Measurements from ENCODE around the gene USH2A. TPM values are rescaled to one million over a fixed set of nuclear protein-coding genes. Genes with fewer than 3 reads are reported as not detected.

The USH2A gene
- total RNA-seq, 1 donor from 2014 or later, result 0.14 TPM

GRCh38 chr1:215657047-215657446 lies 766.2 kb downstream of the USH2A start:
- Mint-ChIP-seq H3K36me3 (ENCODE audit: low read depth) (no peaks in the 10 kb centered on the region), H3K4me1 (no peaks in the 10 kb centered on the region), H3K4me3 (no peak overlapping the region), H3K27me3 (ENCODE audit: low read depth) (no peaks in the 10 kb centered on the region), H3K9me3 (no peaks in the 10 kb centered on the region), H3K27ac (ENCODE audit: unreplicated experiment) (no peak overlapping the region)
- DNase-seq (ENCODE audit: low read depth, low spot score), result no peak
- no peak for TF ChIP-seq CTCF (conservative IDR thresholded peaks at IDR 0.05)

GRCh38 chr1:215652371-215652770 lies 770.9 kb downstream of the USH2A start:
- H3K9me3 Mint-ChIP-seq, result no peaks in the 10 kb centered on the region
- DNase-seq (ENCODE audit: low read depth, low spot score), result no peak
- H3K36me3 Mint-ChIP-seq (ENCODE audit: low read depth), result no peaks in the 10 kb centered on the region
- no peak overlapping the region for H3K27ac Mint-ChIP-seq (ENCODE audit: unreplicated experiment)
- no peak for TF ChIP-seq CTCF (conservative IDR thresholded peaks at IDR 0.05)
- no peaks in the 10 kb centered on the region for H3K4me1 Mint-ChIP-seq
- H3K4me3 Mint-ChIP-seq, result no peak overlapping the region
- no peaks in the 10 kb centered on the region for H3K27me3 Mint-ChIP-seq (ENCODE audit: low read depth)

GRCh38 chr1:215651867-215652266 lies 771.4 kb downstream of the USH2A start:
- H3K27ac Mint-ChIP-seq (ENCODE audit: unreplicated experiment), result no peak overlapping the region
- H3K9me3 Mint-ChIP-seq, result no peaks in the 10 kb centered on the region
- no peak overlapping the region for H3K4me3 Mint-ChIP-seq
- DNase-seq (ENCODE audit: low read depth, low spot score), result no peak
- H3K4me1 Mint-ChIP-seq, result no peaks in the 10 kb centered on the region
- H3K27me3 Mint-ChIP-seq (ENCODE audit: low read depth), result no peaks in the 10 kb centered on the region
- no peak for TF ChIP-seq CTCF (conservative IDR thresholded peaks at IDR 0.05)
- no peaks in the 10 kb centered on the region for H3K36me3 Mint-ChIP-seq (ENCODE audit: low read depth)

- Mint-ChIP-seq H3K27me3 (ENCODE audit: low read depth) (no peaks in the 10 kb centered on the region), H3K27ac (ENCODE audit: unreplicated experiment) (no peak overlapping the region), H3K4me3 (no peak overlapping the region), H3K36me3 (ENCODE audit: low read depth) (no peaks in the 10 kb centered on the region), H3K9me3 (no peaks in the 10 kb centered on the region), H3K4me1 (no peaks in the 10 kb centered on the region)
- DNase-seq (ENCODE audit: low read depth, low spot score), result no peak
- no peak for TF ChIP-seq CTCF (conservative IDR thresholded peaks at IDR 0.05)
These were observed 772.6 kb downstream of the USH2A start for GRCh38 chr1:215650446-215651149.

- no peaks in the 10 kb centered on the region for H3K4me1 Mint-ChIP-seq
- DNase-seq (ENCODE audit: low read depth, low spot score), result no peak
- H3K27me3 Mint-ChIP-seq (ENCODE audit: low read depth), result no peaks in the 10 kb centered on the region
- no peaks in the 10 kb centered on the region for H3K36me3 Mint-ChIP-seq (ENCODE audit: low read depth)
- no peak overlapping the region for H3K27ac Mint-ChIP-seq (ENCODE audit: unreplicated experiment)
- no peak overlapping the region for H3K4me3 Mint-ChIP-seq
- no peak for TF ChIP-seq CTCF (conservative IDR thresholded peaks at IDR 0.05)
- H3K9me3 Mint-ChIP-seq, result no peaks in the 10 kb centered on the region
These were observed 774.3 kb downstream of the USH2A start for GRCh38 chr1:215648957-215649356.

Measured in neural crest cell (in vitro differentiated cells).